OCI-LY1 (cell line): ENCODE data around the gene FGF22.

Experiments used
- H2AFZ ChIP-seq: fragments of 200-600 bp; sonication (generic), shearing (Covaris generic); 2 replicates; pipeline ENCODE4 v1.6.0; 2014; ENCODE audit warnings: antibody characterized with exemption, mild to moderate bottlenecking, low read length
- H3F3A ChIP-seq: fragments of 200-600 bp; sonication (generic), shearing (Covaris generic); 2 replicates; pipeline ENCODE4 v1.6.0; 2014; ENCODE audit warnings: mild to moderate bottlenecking, antibody characterized with exemption, low read length, moderate library complexity; ENCODE audit not compliant: insufficient read depth
- H3K27ac ChIP-seq: fragments of 200-600 bp; sonication (generic); 2 replicates; pipeline ENCODE4 v1.5.1; 2014; ENCODE audit warnings: low read length, mixed run types, mild to moderate bottlenecking, low read depth; ENCODE audit not compliant: poor library complexity, severe bottlenecking
- H3K27me3 ChIP-seq: fragments of 200-600 bp; sonication (generic); 2 replicates; pipeline ENCODE4 v1.6.0; 2014; ENCODE audit warnings: antibody characterized with exemption, mild to moderate bottlenecking, low read length, moderate library complexity; ENCODE audit not compliant: insufficient read depth
- H3K36me3 ChIP-seq: fragments of 200-600 bp; sonication (generic); 2 replicates; pipeline ENCODE4 v1.6.1; 2014; ENCODE audit warnings: mild to moderate bottlenecking, antibody characterized with exemption, low read length, moderate library complexity, mixed read lengths; ENCODE audit not compliant: insufficient read depth
- H3K4me1 ChIP-seq: fragments of 200-600 bp; sonication (generic); 2 replicates; pipeline ENCODE4 v1.5.1; 2014; ENCODE audit warnings: mild to moderate bottlenecking, low read length, moderate library complexity; ENCODE audit not compliant: insufficient read depth, severe bottlenecking
- H3K4me2 ChIP-seq: fragments of 200-600 bp; sonication (generic), shearing (Covaris generic); 2 replicates; pipeline ENCODE4 v1.6.1; 2014; ENCODE audit warnings: low read length
- H3K4me3 ChIP-seq: fragments of 200-600 bp; sonication (generic); 2 replicates; pipeline ENCODE4 v1.5.1; 2014; ENCODE audit warnings: low read length, low read depth, mild to moderate bottlenecking, mixed read lengths; ENCODE audit not compliant: poor library complexity, severe bottlenecking
- H3K79me2 ChIP-seq: fragments of 200-600 bp; shearing (Covaris generic); 2 replicates; pipeline ENCODE4 v1.6.1; 2016; ENCODE audit warnings: mixed run types, low read length, mixed read lengths; ENCODE audit not compliant: insufficient read depth
- H3K9ac ChIP-seq: fragments of 200-600 bp; sonication (generic), shearing (Covaris generic); 2 replicates; pipeline ENCODE4 v1.6.1; 2014; ENCODE audit warnings: mild to moderate bottlenecking, low read length, mixed read lengths
- H3K9me2 ChIP-seq: fragments of 200-600 bp; sonication (generic), shearing (Covaris generic); 2 replicates; pipeline ENCODE4 v1.6.1; 2014; ENCODE audit warnings: low read depth, mild to moderate bottlenecking, low read length, mixed read lengths
- H3K9me3 ChIP-seq: fragments of 200-600 bp; shearing (Covaris generic); 2 replicates; pipeline ENCODE4 v1.6.1; 2014; ENCODE audit warnings: low read length, mixed read lengths
- H4K20me1 ChIP-seq: fragments of 200-600 bp; sonication (generic), shearing (Covaris generic); 2 replicates; pipeline ENCODE4 v1.6.0; 2016; ENCODE audit warnings: mild to moderate bottlenecking, low read length; ENCODE audit not compliant: insufficient read depth
- CTCF ChIP-seq: fragments of 200-600 bp; sonication (generic), shearing (Covaris generic); IDR thresholded peaks from 2 replicates; pipeline ENCODE4 v1.5.1; 2017; ENCODE audit warnings: mild to moderate bottlenecking, antibody characterized with exemption, low read length, moderate library complexity, mixed read lengths
- EZH2 ChIP-seq: fragments of 200-600 bp; sonication (generic), shearing (Covaris generic); IDR thresholded peaks from 2 replicates; pipeline ENCODE4 v1.8.0; 2017; ENCODE audit warnings: borderline replicate concordance, mixed run types, mild to moderate bottlenecking, antibody characterized with exemption, low read length, moderate library complexity, mixed read lengths

FGF22 gene

GRCh38 chr19:638906-639252 is 800 bp upstream of the FGF22 start:
- Histone ChIP-seq H3K9ac (no peak overlapping the region), H4K20me1 (no peaks in the 10 kb centered on the region), H3K4me3 (peak overlapping the region; percentile 58), H3K36me3 (peaks cover 5% of the 10 kb centered on the region), H3K4me1 (peaks cover 23% of the 10 kb centered on the region), H3K79me2 (no peaks in the 10 kb centered on the region), H3K27ac (no peak overlapping the region), H3K4me2 (peak overlapping the region; percentile 75; the same call in 1 of the 2 replicates), H3K9me2 (no peaks in the 10 kb centered on the region), H3F3A (no peaks in the 10 kb centered on the region; the same call in 1 of the 2 replicates), H3K27me3 (peaks cover 4% of the 10 kb centered on the region; the same call in 1 of the 2 replicates), H3K9me3 (no peaks in the 10 kb centered on the region), H2AFZ (no peak overlapping the region)
- TF ChIP-seq EZH2 (no peak), CTCF (no peak)

- no peak overlapping the region for H2AFZ ChIP-seq
- H3K27ac ChIP-seq = no peak overlapping the region
- peak overlapping the region; percentile 67 for H3K4me2 ChIP-seq
- H3K27me3 ChIP-seq = peaks cover 4% of the 10 kb centered on the region; the same call in 1 of the 2 replicates
- peak overlapping the region; percentile 58 for H3K4me3 ChIP-seq
- peak overlapping the region; percentile 21; the same call in 1 of the 2 replicates for H3K9ac ChIP-seq
- no peaks in the 10 kb centered on the region for H4K20me1 ChIP-seq
- H3K4me1 ChIP-seq = peaks cover 18% of the 10 kb centered on the region
- TF ChIP-seq EZH2 (no peak), CTCF (no peak)
- no peaks in the 10 kb centered on the region for H3K9me3 ChIP-seq
- H3F3A ChIP-seq = no peaks in the 10 kb centered on the region; the same call in 1 of the 2 replicates
- H3K9me2 ChIP-seq = no peaks in the 10 kb centered on the region
- H3K79me2 ChIP-seq = no peaks in the 10 kb centered on the region
- peaks cover 17% of the 10 kb centered on the region for H3K36me3 ChIP-seq
Observed at GRCh38 chr19:640161-640558, 481 bp downstream of the FGF22 start.

GRCh38 chr19:640606-641189 is 1.0 kb downstream of the FGF22 start:
- Histone ChIP-seq H3K4me1 (peaks cover 18% of the 10 kb centered on the region), H3K79me2 (no peaks in the 10 kb centered on the region), H3K4me2 (peak overlapping the region; percentile 67), H3K27ac (no peak overlapping the region), H3K4me3 (no peak overlapping the region), H3K9ac (no peak overlapping the region), H2AFZ (no peak overlapping the region), H3K27me3 (peaks cover 4% of the 10 kb centered on the region; the same call in 1 of the 2 replicates), H3K9me2 (no peaks in the 10 kb centered on the region), H3F3A (no peaks in the 10 kb centered on the region; the same call in 1 of the 2 replicates), H4K20me1 (no peaks in the 10 kb centered on the region), H3K9me3 (no peaks in the 10 kb centered on the region), H3K36me3 (peaks cover 22% of the 10 kb centered on the region)
- no peak for TF ChIP-seq CTCF
- no peak for TF ChIP-seq EZH2
